LNCaP clone FGC (cell line): ENCODE results near the gene COTL1.

Experiments
- DNase-seq: peaks from one replicate; pipeline ENCODE4 v3.0.0-alpha.2; 2011; ENCODE audit warnings: low read depth
- H3K4me3 ChIP-seq: 2 replicates; pipeline ENCODE4 v1.5.1; 2011; ENCODE audit warnings: mild to moderate bottlenecking, low read depth, low read length, control low read depth
- CTCF ChIP-seq: IDR thresholded peaks from 2 replicates; pipeline ENCODE4 v1.5.1; 2012; ENCODE audit warnings: mild to moderate bottlenecking; ENCODE audit not compliant: control insufficient read depth, insufficient read depth; ENCODE audit errors: extremely low read depth

The COTL1 gene

GRCh38 chr16:84578538-84579126, 39.2 kb downstream of the COTL1 start:
- TF ChIP-seq CTCF, result no peak
- no peak for DNase-seq
- H3K4me3 ChIP-seq, result no peak overlapping the region

GRCh38 chr16:84577034-84577803, 40.7 kb downstream of the COTL1 start:
- no peak overlapping the region for H3K4me3 ChIP-seq
- no peak for DNase-seq
- no peak for TF ChIP-seq CTCF

GRCh38 chr16:84575914-84576313, 42.0 kb downstream of the COTL1 start:
- no peak overlapping the region for H3K4me3 ChIP-seq
- DNase-seq, result no peak
- no peak for TF ChIP-seq CTCF

- DNase-seq, result no peak
- no peak overlapping the region for H3K4me3 ChIP-seq
- TF ChIP-seq CTCF, result no peak
Observed at GRCh38 chr16:84574191-84574590, 43.7 kb downstream of the COTL1 start.

GRCh38 chr16:84572096-84572495, 45.8 kb downstream of the COTL1 start:
- H3K4me3 ChIP-seq, result no peak overlapping the region
- no peak for TF ChIP-seq CTCF
- no peak for DNase-seq

- TF ChIP-seq CTCF, result no peak
- no peak overlapping the region for H3K4me3 ChIP-seq
Observed at GRCh38 chr16:84571506-84571905, 46.4 kb downstream of the COTL1 start.

More at GRCh38 chr16:84571506-84571905, 46.4 kb downstream of the COTL1 start:
- DNase-seq, result no peak
